Measurements from ENCODE around the gene ING5.
"Not testable (repeated sequence)": the region's sequence is repeated elsewhere in the genome, so short reads cannot be mapped to it uniquely, and the experiment has no call there.

The ING5 gene

GRCh38 chr2:241701399-241702154 is at the start of gene ING5:
Gene ING5, plus strand, starts transcription at chr2:241702039. Its CDS starts 27 bp downstream, at chr2:241702066.
- DNase-seq (ENCODE audit: low read depth in 2 of 2), result peak; percentile 93 to 97

DNA sequence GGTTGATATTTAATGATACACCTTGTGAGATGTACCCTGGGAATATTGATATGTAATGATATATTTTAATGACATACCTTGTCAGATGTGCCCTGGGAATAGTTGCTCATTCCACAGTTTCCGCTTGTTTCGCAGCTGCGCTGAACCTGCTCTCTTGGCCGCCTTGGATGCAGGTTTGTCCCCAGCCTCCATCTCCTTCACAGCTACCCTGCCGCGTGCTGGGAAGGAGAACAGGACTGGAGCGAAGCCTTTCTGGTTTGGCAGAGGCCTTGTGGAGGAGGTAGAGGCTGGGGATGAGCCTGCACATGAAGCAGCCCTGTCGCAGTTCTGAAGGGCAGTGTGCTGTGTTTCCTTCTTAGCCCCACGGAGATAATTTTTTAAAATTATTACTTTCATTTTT is 49.7 kb upstream of the ING5 start:
- DNase-seq (ENCODE audit: low read depth in 2 of 2), result no peak

- no peak for DNase-seq (ENCODE audit: low read depth in 2 of 2)
Measured at GRCh38 chr2:241652722-241653121, 49.1 kb upstream of the ING5 start.

- DNase-seq (ENCODE audit: low read depth in 2 of 2), result no peak
Measured at GRCh38 chr2:241653210-241653750, 48.6 kb upstream of the ING5 start.

DNA sequence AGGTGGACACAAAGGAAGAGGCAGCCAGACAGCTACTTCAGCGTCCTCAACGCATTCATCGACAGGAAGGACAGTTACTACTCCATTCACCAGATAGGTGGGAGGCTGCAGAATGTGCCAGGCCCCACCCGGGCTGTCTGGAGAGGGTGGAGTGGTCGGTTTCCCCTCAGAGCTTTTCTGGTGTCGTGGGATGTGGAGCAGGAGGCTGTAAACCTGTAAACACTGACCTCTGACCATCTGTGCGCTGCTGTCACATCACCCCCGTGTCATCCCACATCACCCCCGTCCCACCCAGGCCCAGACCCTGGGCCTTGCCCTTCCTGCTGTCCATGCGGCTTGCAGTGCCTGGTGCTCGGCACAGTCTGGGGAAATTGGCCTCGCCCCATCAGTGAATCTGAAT is 47.3 kb upstream of the ING5 start:
- DNase-seq (ENCODE audit: low read depth in 2 of 2), result no peak

DNA sequence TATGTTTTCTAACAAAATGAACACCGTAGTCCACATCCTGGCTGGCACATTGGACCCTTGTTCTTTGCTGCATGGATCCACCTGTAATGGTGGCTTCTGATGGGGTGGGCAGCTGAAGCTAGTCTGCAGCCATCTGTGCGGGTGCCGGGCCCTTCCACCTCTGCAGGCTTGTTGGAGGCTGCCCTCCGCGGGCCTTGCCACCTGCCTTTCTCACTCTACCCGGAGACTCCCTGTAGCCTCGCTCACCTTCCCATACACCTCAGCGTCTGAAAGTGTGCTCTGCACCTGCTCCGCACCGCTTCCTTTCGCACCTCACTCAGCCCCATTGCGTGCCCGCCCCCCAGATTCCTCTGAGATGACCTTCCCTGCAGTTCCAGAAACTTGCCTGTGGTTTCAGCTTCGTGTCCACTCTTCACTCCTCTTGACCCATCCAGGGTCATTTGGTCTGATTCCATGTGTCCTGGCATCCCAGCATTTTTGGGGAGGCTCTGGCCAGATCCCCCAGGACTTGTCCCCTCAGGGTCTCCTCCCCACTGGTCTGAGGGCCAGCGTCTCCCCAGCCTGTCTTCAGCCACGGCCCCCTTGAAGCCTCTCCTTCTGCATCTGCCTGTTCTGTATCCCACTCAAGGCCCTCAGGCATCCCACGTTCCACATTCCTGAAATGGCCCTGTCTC is 46.2 kb upstream of the ING5 start:
- no peak for DNase-seq (ENCODE audit: low read depth in 2 of 2)

- no peak for DNase-seq (ENCODE audit: low read depth in 2 of 2)
Measured at GRCh38 chr2:241656190-241656741, 45.6 kb upstream of the ING5 start.

- DNase-seq (ENCODE audit: low read depth in 2 of 2), result no peak
Measured at GRCh38 chr2:241657786-241658254, 44.0 kb upstream of the ING5 start.

- no peak for DNase-seq (ENCODE audit: low read depth in 2 of 2)
Measured at GRCh38 chr2:241658296-241658695, 43.5 kb upstream of the ING5 start.

- DNase-seq (ENCODE audit: low read depth in 2 of 2), result no peak
Measured at GRCh38 chr2:241659150-241659739, 42.6 kb upstream of the ING5 start.

DNA sequence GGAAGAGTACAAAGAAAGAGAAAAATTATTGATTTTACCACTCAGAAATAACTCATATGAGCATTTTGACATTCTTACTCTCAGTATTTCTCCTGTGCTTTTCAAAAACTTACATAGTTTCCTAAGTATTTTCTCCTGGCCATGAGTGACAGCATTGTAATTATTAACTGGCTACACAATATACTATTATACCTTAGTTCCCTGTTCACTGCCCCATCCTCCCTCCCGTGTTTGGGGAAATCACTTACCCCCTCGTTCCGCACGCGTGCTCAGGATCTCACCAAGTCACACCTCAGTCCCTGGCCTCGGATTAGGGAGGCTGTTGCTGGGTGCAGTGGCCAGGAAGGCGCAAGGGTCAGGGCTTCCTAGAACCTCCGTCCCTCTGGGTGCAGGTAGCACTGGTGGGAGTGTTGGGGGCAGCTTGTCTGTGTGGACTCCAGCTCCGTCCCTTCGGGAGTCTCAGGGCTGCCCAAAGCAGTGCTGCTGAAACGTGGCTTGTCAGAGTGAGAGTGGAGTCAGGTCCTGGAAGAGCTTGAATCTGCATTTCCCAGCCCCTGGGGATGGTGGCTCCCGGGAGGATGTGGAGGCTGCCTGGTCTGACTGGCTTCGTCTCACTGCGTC is 41.1 kb upstream of the ING5 start:
- DNase-seq (ENCODE audit: low read depth in 2 of 2), result no peak

DNA sequence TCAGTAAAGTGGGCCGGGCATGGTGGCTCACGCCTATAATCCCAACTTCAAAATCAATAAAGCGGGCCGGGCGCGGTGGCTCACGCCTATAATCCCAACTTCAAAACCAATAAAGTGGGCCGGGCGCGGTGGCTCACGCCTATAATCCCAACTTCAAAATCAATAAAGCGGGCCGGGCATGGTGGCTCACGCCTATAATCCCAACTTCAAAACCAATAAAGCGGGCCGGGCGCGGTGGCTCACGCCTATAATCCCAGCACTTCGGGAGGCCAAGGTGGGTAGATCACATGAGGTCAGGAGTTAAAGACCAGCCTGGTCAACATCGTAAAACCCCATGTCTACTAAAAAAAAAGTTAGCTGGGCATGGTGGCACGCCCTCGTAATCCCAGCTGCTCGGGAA is 39.1 kb upstream of the ING5 start:
- not testable (repeated sequence) for DNase-seq (ENCODE audit: low read depth in 2 of 2)

GRCh38 chr2:241665731-241666440 is 36.0 kb upstream of the ING5 start:
- no peak for DNase-seq (ENCODE audit: low read depth in 2 of 2)

GRCh38 chr2:241666627-241667400 is 35.0 kb upstream of the ING5 start:
- DNase-seq (ENCODE audit: low read depth in 2 of 2), result no peak

DNA sequence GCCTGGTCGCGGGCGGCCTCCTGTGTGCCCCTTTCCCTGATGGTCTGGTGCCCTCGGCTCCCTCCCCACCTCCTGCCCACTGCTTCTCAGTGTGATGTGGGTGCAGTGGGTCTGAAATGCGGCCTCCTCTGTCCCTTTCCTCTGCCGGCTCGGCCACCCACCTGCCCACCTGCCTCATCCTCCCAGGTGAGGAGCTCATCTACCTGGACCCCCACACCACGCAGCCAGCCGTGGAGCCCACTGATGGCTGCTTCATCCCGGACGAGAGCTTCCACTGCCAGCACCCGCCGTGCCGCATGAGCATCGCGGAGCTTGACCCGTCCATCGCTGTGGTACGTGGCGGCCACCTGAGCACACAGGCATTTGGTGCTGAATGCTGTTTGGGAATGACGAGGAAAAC is 33.5 kb upstream of the ING5 start:
- DNase-seq (ENCODE audit: low read depth in 2 of 2), result no peak

DNA sequence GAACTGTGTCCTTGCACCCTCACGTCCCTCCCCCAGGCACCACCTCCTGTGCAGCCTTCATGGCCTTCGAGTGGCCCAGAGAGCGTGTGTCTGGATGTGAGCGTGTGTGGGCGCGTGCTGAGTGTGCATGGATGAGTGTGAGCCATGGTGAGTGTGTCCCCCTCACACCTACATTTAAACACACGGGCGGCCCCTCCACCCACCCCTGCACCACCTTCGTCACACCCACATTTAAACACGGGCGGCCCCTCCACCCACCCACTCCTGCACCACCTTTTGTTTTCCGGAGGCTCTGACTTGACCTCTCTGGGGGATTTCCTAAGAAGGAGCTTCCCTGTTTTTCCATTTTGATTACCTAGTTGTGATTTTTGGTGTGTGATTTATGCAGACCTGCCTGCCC is 33.0 kb upstream of the ING5 start:
- DNase-seq (ENCODE audit: low read depth in 2 of 2), result no peak

- no peak for DNase-seq (ENCODE audit: low read depth in 2 of 2)
Measured at GRCh38 chr2:241670333-241671110, 31.3 kb upstream of the ING5 start.

DNA sequence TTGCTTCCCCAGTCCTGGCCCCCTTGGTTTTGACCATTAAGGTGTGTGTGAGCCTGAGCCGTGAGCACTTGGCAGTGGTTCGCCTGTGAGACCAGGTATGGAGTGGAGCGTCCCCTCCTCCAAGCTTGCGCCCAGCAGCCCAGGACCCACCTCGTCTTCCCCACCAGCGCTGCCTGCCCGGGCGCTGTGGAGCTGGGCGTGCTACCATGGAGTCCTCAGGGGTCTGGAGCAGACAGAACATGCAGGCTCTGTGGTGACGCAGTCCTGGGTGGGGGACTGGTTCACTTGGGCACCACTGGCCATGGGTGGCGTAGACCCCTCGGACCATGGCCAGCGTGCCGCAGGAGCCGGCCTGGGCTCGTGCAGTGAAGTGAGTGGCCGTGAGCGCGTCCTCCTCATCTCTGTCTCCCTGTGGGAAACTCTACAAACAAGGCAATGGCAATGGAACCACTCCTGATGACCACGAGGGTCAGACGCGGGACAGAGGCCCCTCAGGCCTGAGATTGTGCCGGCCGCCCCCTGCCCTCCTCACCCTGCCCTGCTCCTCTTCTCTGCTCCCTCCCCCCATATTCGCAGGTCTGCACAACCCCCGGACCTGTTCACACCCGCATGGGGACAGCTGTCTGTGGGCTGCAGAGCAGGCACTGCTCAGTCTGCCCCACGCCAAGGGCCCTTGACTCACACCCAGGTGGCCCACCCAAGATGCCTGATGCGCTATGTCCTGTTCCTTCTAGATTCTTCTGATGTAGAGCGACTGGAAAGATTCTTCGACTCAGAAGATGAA is 30.2 kb upstream of the ING5 start:
- DNase-seq (ENCODE audit: low read depth in 2 of 2), result no peak
